Fibroblast of lung (primary cell): Measurements from ENCODE around the gene ZC3H12D. TPM values are rescaled to one million over a fixed set of nuclear protein-coding genes. Genes with fewer than 3 reads are reported as not detected.

Source experiments
- DNase-seq, 2 donors: peaks; one replicate each; pipeline versions ENCODE4 v3.0.0 to v3.0.0-alpha.2; 2010; ENCODE audit warnings: low read depth in 2 of 2
- H2AFZ ChIP-seq: 2 replicates; pipeline ENCODE4 v1.5.1; 2012; ENCODE audit warnings: low read length, control low read depth, inconsistent platforms
- H3K27ac ChIP-seq: 2 replicates; pipeline ENCODE4 v1.5.1; 2011; ENCODE audit warnings: low read length, control low read depth; ENCODE audit not compliant: insufficient read depth
- H3K27me3 ChIP-seq: 2 replicates; pipeline ENCODE4 v1.5.1; 2011; ENCODE audit warnings: mild to moderate bottlenecking, low read length; ENCODE audit not compliant: control insufficient read depth, insufficient read depth
- H3K36me3 ChIP-seq: 2 replicates; pipeline ENCODE4 v1.5.1; 2011; ENCODE audit warnings: low read length; ENCODE audit not compliant: control insufficient read depth, insufficient read depth
- H3K4me1 ChIP-seq: 2 replicates; pipeline ENCODE4 v1.5.1; 2011; ENCODE audit warnings: low read length; ENCODE audit not compliant: control insufficient read depth, insufficient read depth; ENCODE audit errors: extremely low read depth
- H3K4me2 ChIP-seq: 2 replicates; pipeline ENCODE4 v1.5.1; 2011; ENCODE audit warnings: low read length, control low read depth; ENCODE audit not compliant: insufficient read depth; ENCODE audit errors: extremely low read depth
- H3K4me3 ChIP-seq, 4 experiments: fragments of 200-600 bp in 1 of 4; sonication (generic) in 1 of 4; replicated peaks in 1 of 4; 2 replicates each; pipeline ENCODE4 v1.5.1; 2011 to 2016; ENCODE audit warnings: low read length in 4 of 4, low read depth in 3 of 4, mild to moderate bottlenecking in 3 of 4, control low read depth in 2 of 4, inconsistent platforms in 1 of 4, mixed read lengths in 1 of 4; ENCODE audit not compliant: insufficient read depth in 1 of 4; ENCODE audit errors: control extremely low read depth in 1 of 4
- H3K79me2 ChIP-seq: 2 replicates; pipeline ENCODE4 v1.5.1; 2012; ENCODE audit warnings: mild to moderate bottlenecking, low read length, inconsistent platforms; ENCODE audit not compliant: control insufficient read depth, insufficient read depth
- H3K9ac ChIP-seq: 2 replicates; pipeline ENCODE4 v1.5.1; 2011; ENCODE audit warnings: mild to moderate bottlenecking, low read length, control low read depth; ENCODE audit not compliant: insufficient read depth
- H3K9me3 ChIP-seq: 2 replicates; pipeline ENCODE4 v1.5.1; 2012; ENCODE audit warnings: low read depth, low read length; ENCODE audit not compliant: control insufficient read depth, insufficient read depth
- H4K20me1 ChIP-seq: 2 replicates; pipeline ENCODE4 v1.5.1; 2011; ENCODE audit warnings: low read length; ENCODE audit not compliant: control insufficient read depth, insufficient read depth; ENCODE audit errors: extremely low read depth
- CTCF ChIP-seq, 2 donors: IDR thresholded peaks in 1 of 2; conservative IDR thresholded peaks in 1 of 2; 1 replicate in 1 of 2; 2 replicates in 1 of 2; pipeline ENCODE4 v1.5.1; 2011 to 2012; ENCODE audit warnings: low read length in 2 of 2, control low read depth in 1 of 2, inconsistent platforms in 1 of 2, low read depth in 1 of 2, mild to moderate bottlenecking in 1 of 2
- EZH2 ChIP-seq: IDR thresholded peaks from 2 replicates; pipeline ENCODE4 v1.5.1; 2012; ENCODE audit warnings: low read length, control low read depth, mild to moderate bottlenecking; ENCODE audit errors: missing control alignments
- polyA plus RNA-seq, 2 donors: library from polyadenylated mRNA; depleted of rRNA in 1 of 2; stranded (reverse) in 1 of 2; unstranded in 1 of 2; fragments of >200 nt; gene quantifications; 2 replicates each; pipeline ENCODE4 v1.2.1, GENCODE V29; 2011 to 2012; ENCODE audit warnings: missing spikeins in 1 of 2
- total RNA-seq: library from RNA; depleted of rRNA; stranded (reverse); fragments of >200 nt; gene quantifications from 2 replicates; pipeline ENCODE4 v1.2.1, GENCODE V29; 2014

Gene ZC3H12D
- total and polyA plus RNA-seq, 2 donors (not counting 1 experiment from before 2014, with no cell fraction given) = 0.01 to 0.17 TPM

- TF ChIP-seq EZH2 = no peak
- TF ChIP-seq CTCF (conservative IDR thresholded peaks at IDR 0.05 in 1 of 2, IDR thresholded peaks at IDR 0.05 in 1 of 2; ENCODE audit: low read depth in 1 of 2, low read length in 2 of 2) = no peak
- Histone ChIP-seq H3K9me3 (no peaks in the 10 kb centered on the region), H3K27me3 (peaks cover 14% of the 10 kb centered on the region), H2AFZ (no peak overlapping the region), H3K36me3 (no peaks in the 10 kb centered on the region), H3K4me3 (no peak overlapping the region), H3K4me2 (peak overlapping the region; percentile 51), H3K9ac (no peak overlapping the region), H4K20me1 (peaks cover 3% of the 10 kb centered on the region), H3K4me1 (peaks cover 10% of the 10 kb centered on the region), H3K79me2 (no peaks in the 10 kb centered on the region), H3K27ac (no peak overlapping the region)
- no peak for DNase-seq
Observed at GRCh38 chr6:149453597-149454345, 31.0 kb downstream of the ZC3H12D start.

- H3K36me3 ChIP-seq = no peaks in the 10 kb centered on the region
- no peak overlapping the region for H3K27ac ChIP-seq
- H3K4me3 ChIP-seq = no peak overlapping the region
- H3K9me3 ChIP-seq = no peaks in the 10 kb centered on the region
- no peak for DNase-seq
- no peak overlapping the region for H3K4me2 ChIP-seq
- H3K79me2 ChIP-seq = no peaks in the 10 kb centered on the region
- H4K20me1 ChIP-seq = no peaks in the 10 kb centered on the region
- no peak overlapping the region for H2AFZ ChIP-seq
- peaks cover 16% of the 10 kb centered on the region for H3K27me3 ChIP-seq
- TF ChIP-seq CTCF (conservative IDR thresholded peaks at IDR 0.05 in 1 of 2, IDR thresholded peaks at IDR 0.05 in 1 of 2; ENCODE audit: low read depth in 1 of 2, low read length in 2 of 2) = no peak
- no peak for TF ChIP-seq EZH2
- peaks cover 10% of the 10 kb centered on the region for H3K4me1 ChIP-seq
- H3K9ac ChIP-seq = no peak overlapping the region
Observed at GRCh38 chr6:149452037-149452939, 32.5 kb downstream of the ZC3H12D start.

GRCh38 chr6:149451376-149452036 lies 33.3 kb downstream of the ZC3H12D start:
- Histone ChIP-seq H3K4me1 (peaks cover 10% of the 10 kb centered on the region), H3K4me3 (peak overlapping the region in 1 of 4 experiments; percentile 40), H3K27me3 (peaks cover 16% of the 10 kb centered on the region), H3K9me3 (no peaks in the 10 kb centered on the region), H4K20me1 (no peaks in the 10 kb centered on the region), H3K4me2 (no peak overlapping the region), H3K9ac (no peak overlapping the region), H3K36me3 (no peaks in the 10 kb centered on the region), H3K27ac (no peak overlapping the region), H3K79me2 (no peaks in the 10 kb centered on the region), H2AFZ (no peak overlapping the region)
- DNase-seq = peak in 1 of 2 donors; percentile 34
- TF ChIP-seq CTCF (conservative IDR thresholded peaks at IDR 0.05 in 1 of 2, IDR thresholded peaks at IDR 0.05 in 1 of 2; ENCODE audit: low read depth in 1 of 2, low read length in 2 of 2) (no peak), EZH2 (no peak)
